MCF 10A (cell line): ENCODE data around the gene ANGPTL8. TPM values are rescaled to one million over a fixed set of nuclear protein-coding genes. Genes with fewer than 3 reads are reported as not detected.
A peak's percentile ranks its signal among the peaks of the same experiment; 100 is the strongest.

Experiments
- BruUV-seq: library from RNA; stranded (reverse); fragments of 400-500 nt; replicated peaks from 2 replicates; lab custom pipeline; 2021; lab: Mats Ljungman, UMichigan
- CTCF ChIA-PET: fragments of 300-600 bp; sonication (Branson Sonifier 250); formaldehyde crosslinking; extraction: SDS; loops from one replicate; lab custom pipeline; 2021; ENCODE audit warnings: antibody characterized with exemption, inconsistent platforms; lab: Yijun Ruan, JAX
- POLR2A ChIA-PET: fragments of 300-600, 350-650 bp; sonication (Branson Sonifier 250); formaldehyde crosslinking; extraction: SDS; loops from one replicate; lab custom pipeline; 2020; ENCODE audit warnings: antibody characterized with exemption, inconsistent platforms; lab: Yijun Ruan, JAX
- DNase-seq: peaks from one replicate; pipeline ENCODE4 v3.0.0-alpha.2; 2018; ENCODE audit not compliant: unreplicated experiment
- H3K27ac Mint-ChIP-seq: one replicate; pipeline ENCODE4 v1.8.0; 2022; ENCODE audit warnings: mild to moderate bottlenecking, low read depth, mixed read lengths; ENCODE audit not compliant: unreplicated experiment
- H3K27me3 Mint-ChIP-seq: one replicate; pipeline ENCODE4 v1.8.0; 2022; ENCODE audit warnings: mixed read lengths; ENCODE audit not compliant: insufficient read depth, unreplicated experiment
- H3K36me3 Mint-ChIP-seq: one replicate; pipeline ENCODE4 v1.8.0; 2022; ENCODE audit warnings: mild to moderate bottlenecking, moderate library complexity, mixed read lengths; ENCODE audit not compliant: insufficient read depth, unreplicated experiment
- H3K4me1 Mint-ChIP-seq: one replicate; pipeline ENCODE4 v1.8.0; 2022; ENCODE audit warnings: mixed read lengths; ENCODE audit not compliant: insufficient read depth, unreplicated experiment
- H3K4me3 Mint-ChIP-seq: one replicate; pipeline ENCODE4 v1.8.0; 2022; ENCODE audit warnings: mild to moderate bottlenecking, moderate library complexity, mixed read lengths; ENCODE audit not compliant: unreplicated experiment
- H3K9me3 Mint-ChIP-seq: one replicate; pipeline ENCODE4 v1.8.0; 2022; ENCODE audit warnings: mixed read lengths; ENCODE audit not compliant: unreplicated experiment
- intact Hi-C: fragments of 100-400 bp; cut with micrococcal nuclease; formaldehyde crosslinking; loops from 2 replicates; pipeline ENCODE4 v1.14.1; 2022
- total RNA-seq: library from RNA; stranded (reverse); gene quantifications from 2 replicates; pipeline ENCODE4 v1.2.3, GENCODE V29; 2022
- TF ChIP-seq, protein P1 (sequence below): fragments of 200-600 bp; IDR thresholded peaks from one replicate; pipeline ENCODE4 v1.8.0; 2022; ENCODE audit warnings: antibody characterized with exemption, mild to moderate bottlenecking; ENCODE audit not compliant: unreplicated experiment

The ANGPTL8 gene
- total RNA-seq, 1 experiment from 2014 or later, result not detected

- intact Hi-C loops, result loop anchor here (1.0 kb wide), 1 partner anchor 65 kb away; no protein-coding TSS in a partner anchor
- CTCF ChIA-PET, result interaction anchor here (0.6 to 4.9 kb wide), 7 partner anchors 17 to 77 kb away, joined by 3 to 41 read pairs (median 8); partner anchors contain the start of gene SPC24
- Mint-ChIP-seq H3K4me1 (peaks cover 25% of the 10 kb centered on the region), H3K27ac (peak overlapping the region; percentile 47), H3K4me3 (no peak overlapping the region), H3K36me3 (no peaks in the 10 kb centered on the region), H3K27me3 (no peaks in the 10 kb centered on the region), H3K9me3 (no peaks in the 10 kb centered on the region)
- BruUV-seq, result no TSS peak
- POLR2A ChIA-PET, result interaction anchor here (1.1 kb wide), 1 partner anchor 64 kb away, joined by 3 read pairs; no protein-coding TSS in a partner anchor
- TF ChIP-seq, protein P1, sequence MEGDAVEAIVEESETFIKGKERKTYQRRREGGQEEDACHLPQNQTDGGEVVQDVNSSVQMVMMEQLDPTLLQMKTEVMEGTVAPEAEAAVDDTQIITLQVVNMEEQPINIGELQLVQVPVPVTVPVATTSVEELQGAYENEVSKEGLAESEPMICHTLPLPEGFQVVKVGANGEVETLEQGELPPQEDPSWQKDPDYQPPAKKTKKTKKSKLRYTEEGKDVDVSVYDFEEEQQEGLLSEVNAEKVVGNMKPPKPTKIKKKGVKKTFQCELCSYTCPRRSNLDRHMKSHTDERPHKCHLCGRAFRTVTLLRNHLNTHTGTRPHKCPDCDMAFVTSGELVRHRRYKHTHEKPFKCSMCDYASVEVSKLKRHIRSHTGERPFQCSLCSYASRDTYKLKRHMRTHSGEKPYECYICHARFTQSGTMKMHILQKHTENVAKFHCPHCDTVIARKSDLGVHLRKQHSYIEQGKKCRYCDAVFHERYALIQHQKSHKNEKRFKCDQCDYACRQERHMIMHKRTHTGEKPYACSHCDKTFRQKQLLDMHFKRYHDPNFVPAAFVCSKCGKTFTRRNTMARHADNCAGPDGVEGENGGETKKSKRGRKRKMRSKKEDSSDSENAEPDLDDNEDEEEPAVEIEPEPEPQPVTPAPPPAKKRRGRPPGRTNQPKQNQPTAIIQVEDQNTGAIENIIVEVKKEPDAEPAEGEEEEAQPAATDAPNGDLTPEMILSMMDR, result no peak
- DNase-seq, result no peak
Observed at GRCh38 chr19:11202488-11203193, 36.8 kb upstream of the ANGPTL8 start.

- no TSS peak for BruUV-seq
- DNase-seq, result peak; percentile 78
- intact Hi-C loops, result loop anchor here (1.0 to 2.0 kb wide), 2 partner anchors 66 to 167 kb away; no protein-coding TSS in a partner anchor
- H3K9me3 Mint-ChIP-seq, result no peaks in the 10 kb centered on the region
- CTCF ChIA-PET, result interaction anchor here (0.7 to 4.9 kb wide), 8 partner anchors 20 to 176 kb away, joined by 3 to 41 read pairs (median 6); partner anchors contain the start of gene SPC24
- peak overlapping the region; percentile 47 for H3K27ac Mint-ChIP-seq
- TF ChIP-seq, protein P1, result peak; percentile 91
- H3K36me3 Mint-ChIP-seq, result peaks cover 2% of the 10 kb centered on the region
- POLR2A ChIA-PET, result interaction anchor here (0.6 to 1.1 kb wide), 3 partner anchors 51 to 108 kb away, joined by 3 to 4 read pairs (median 3); no protein-coding TSS in a partner anchor
- H3K27me3 Mint-ChIP-seq, result no peaks in the 10 kb centered on the region
- H3K4me1 Mint-ChIP-seq, result peaks cover 25% of the 10 kb centered on the region
- peak overlapping the region; percentile 17 for H3K4me3 Mint-ChIP-seq
Observed at GRCh38 chr19:11203194-11204075, 36.0 kb upstream of the ANGPTL8 start.

DNA sequence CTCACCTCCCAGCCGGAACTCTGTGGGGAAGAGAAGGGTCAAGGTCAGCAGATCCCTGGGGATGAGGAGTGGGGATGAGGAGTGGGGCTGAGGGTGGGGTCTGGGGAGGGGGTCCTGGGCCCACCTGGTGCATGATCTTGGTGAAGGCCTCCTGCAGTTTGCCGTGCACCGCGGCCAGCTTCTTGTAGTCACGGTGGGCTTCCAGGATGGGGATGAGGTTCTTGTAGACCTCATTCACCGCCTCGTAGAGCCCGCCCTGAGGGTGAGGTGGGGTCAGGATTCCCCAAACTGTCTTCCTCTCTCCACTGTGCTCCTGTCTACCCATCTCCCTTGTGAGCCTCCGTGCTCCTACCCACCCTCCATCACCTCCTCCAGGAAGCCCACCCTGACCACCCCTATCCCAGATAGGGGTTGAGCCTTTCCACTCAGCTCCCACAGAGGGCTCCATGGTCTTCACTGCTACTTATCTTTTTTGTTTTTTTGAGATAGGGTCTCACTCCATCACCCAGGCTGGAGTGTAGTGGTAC is 35.3 kb upstream of the ANGPTL8 start:
- Mint-ChIP-seq H3K9me3 (no peaks in the 10 kb centered on the region), H3K27me3 (no peaks in the 10 kb centered on the region), H3K36me3 (peaks cover 9% of the 10 kb centered on the region), H3K27ac (peak overlapping the region; percentile 83), H3K4me1 (peaks cover 25% of the 10 kb centered on the region), H3K4me3 (no peak overlapping the region)
- DNase-seq, result no peak
- TF ChIP-seq, protein P1, result no peak
- no TSS peak for BruUV-seq
- intact Hi-C loops, result loop anchor here (2.0 kb wide), 1 partner anchor 167 kb away; no protein-coding TSS in a partner anchor
- POLR2A ChIA-PET, result interaction anchor here (0.6 to 1.1 kb wide), 3 partner anchors 52 to 108 kb away, joined by 3 to 4 read pairs (median 3); no protein-coding TSS in a partner anchor
- CTCF ChIA-PET, result interaction anchor here (0.6 to 4.9 kb wide), 12 partner anchors 13 to 348 kb away, joined by 3 to 41 read pairs (median 5); partner anchors contain the start of gene SPC24
